Measurements from ENCODE around the gene GNG3. TPM values are rescaled to one million over a fixed set of nuclear protein-coding genes. Genes with fewer than 3 reads are reported as not detected.

GNG3 gene
- total RNA-seq, result not detected

GRCh38 chr11:62707277-62707861, at the start of gene GNG3, which contains the start of gene BSCL2:
Gene GNG3 (plus strand): TSS chr11:62707676. CDS start chr11:62708296, 620 bp downstream.
Gene BSCL2 (minus strand): TSS chr11:62707424. CDS start chr11:62707195, 229 bp downstream.
- POLR2A ChIA-PET, result no interaction called here
- DNase-seq, result peak; percentile 10

GRCh38 chr11:62664405-62665074, 42.9 kb upstream of the GNG3 start:
- peak; percentile 66 for DNase-seq
- peaks cover 35% of the 10 kb centered on the region for H3K4me1 Mint-ChIP-seq
- peak overlapping the region; percentile 98 for H3K4me3 Mint-ChIP-seq
- peaks cover 48% of the 10 kb centered on the region for H3K36me3 Mint-ChIP-seq (ENCODE audit: low read depth)
- H3K27me3 Mint-ChIP-seq, result no peaks in the 10 kb centered on the region
- CTCF ChIA-PET, result interaction anchor here (0.7 to 3.0 kb wide), 21 partner anchors 8 to 270 kb away, joined by 3 to 17 read pairs (median 4); partner anchors contain the start of genes EML3, INTS5, MTA2 and SLC3A2
- peak overlapping the region; percentile 93 for H3K27ac Mint-ChIP-seq
- H3K9me3 Mint-ChIP-seq, result no peaks in the 10 kb centered on the region
- POLR2A ChIA-PET, result interaction anchor here (0.6 to 1.8 kb wide), 22 partner anchors 8 to 213 kb away, joined by 3 to 14 read pairs (median 6); partner anchors contain the start of genes B3GAT3, EEF1G, GANAB and INTS5

More at GRCh38 chr11:62707277-62707861, at the start of gene GNG3, which contains the start of gene BSCL2:
- CTCF ChIA-PET, result interaction anchor here (0.6 to 3.1 kb wide), 8 partner anchors 27 to 173 kb away, joined by 3 to 15 read pairs (median 4); partner anchors contain the start of genes LBHD1, SLC3A2, TMEM179B and UQCC3
- Mint-ChIP-seq H3K9me3 (no peaks in the 10 kb centered on the region), H3K4me1 (peaks cover 57% of the 10 kb centered on the region), H3K27ac (peak within 1 kb of the TSS; percentile 93), H3K27me3 (no peaks in the 10 kb centered on the region), H3K4me3 (peak within 1 kb of the TSS; percentile 88), H3K36me3 (ENCODE audit: low read depth) (peaks cover 32% of the 10 kb centered on the region)

- POLR2A ChIA-PET, result interaction anchor here (0.6 to 1.8 kb wide), 26 partner anchors 8 to 214 kb away, joined by 3 to 14 read pairs (median 5); partner anchors contain the start of genes B3GAT3, EEF1G, GANAB and INTS5
- peaks cover 49% of the 10 kb centered on the region for H3K36me3 Mint-ChIP-seq (ENCODE audit: low read depth)
- peak within 1 kb of the TSS; percentile 98 for H3K4me3 Mint-ChIP-seq
- peak; percentile 96 for DNase-seq
- peak within 1 kb of the TSS; percentile 93 for H3K27ac Mint-ChIP-seq
- no peaks in the 10 kb centered on the region for H3K9me3 Mint-ChIP-seq
- H3K4me1 Mint-ChIP-seq, result peaks cover 41% of the 10 kb centered on the region
- no peaks in the 10 kb centered on the region for H3K27me3 Mint-ChIP-seq
- CTCF ChIA-PET, result interaction anchor here (0.5 to 3.0 kb wide), 22 partner anchors 8 to 271 kb away, joined by 3 to 17 read pairs (median 4); partner anchors contain the start of genes EML3, INTS5, MTA2 and SLC3A2
These were observed 42.3 kb upstream of the GNG3 start, which contains the start of the genes C11orf98 and CSKMT for GRCh38 chr11:62665075-62665598. Gene C11orf98 (minus strand): TSS chr11:62665210. CDS start chr11:62665169, 41 bp downstream. Gene CSKMT (plus strand): TSS chr11:62665312. CDS start chr11:62665880, 568 bp downstream.

GRCh38 chr11:62665599-62666258, 41.7 kb upstream of the GNG3 start:
- Mint-ChIP-seq H3K27me3 (no peaks in the 10 kb centered on the region), H3K27ac (peak overlapping the region; percentile 93), H3K4me1 (peaks cover 45% of the 10 kb centered on the region), H3K36me3 (ENCODE audit: low read depth) (peaks cover 47% of the 10 kb centered on the region), H3K4me3 (peak overlapping the region; percentile 98), H3K9me3 (no peaks in the 10 kb centered on the region)
- ChIA-PET POLR2A (interaction anchor here (0.6 to 1.8 kb wide), 18 partner anchors 9 to 190 kb away, joined by 3 to 14 read pairs (median 7); partner anchors contain the start of genes B3GAT3, GANAB, INTS5 and TUT1), CTCF (interaction anchor here (0.5 to 3.0 kb wide), 19 partner anchors 8 to 216 kb away, joined by 3 to 17 read pairs (median 4); partner anchors contain the start of genes INTS5, MTA2, SLC3A2 and TUT1)
- peak; percentile 56 for DNase-seq

GRCh38 chr11:62666259-62666926, 41.1 kb upstream of the GNG3 start:
- Mint-ChIP-seq H3K4me1 (peaks cover 49% of the 10 kb centered on the region), H3K9me3 (no peaks in the 10 kb centered on the region), H3K27ac (peak overlapping the region; percentile 93), H3K4me3 (peak overlapping the region; percentile 98), H3K27me3 (no peaks in the 10 kb centered on the region), H3K36me3 (ENCODE audit: low read depth) (peaks cover 51% of the 10 kb centered on the region)
- POLR2A ChIA-PET, result interaction anchor here (1.0 to 1.1 kb wide), 2 partner anchors 59 to 189 kb away, joined by 3 to 7 read pairs; no protein-coding TSS in a partner anchor
- CTCF ChIA-PET, result interaction anchor here (0.8 to 3.0 kb wide), 8 partner anchors 7 to 215 kb away, joined by 3 to 7 read pairs (median 4); partner anchors contain the start of genes SLC3A2 and TUT1
- no peak for DNase-seq

- peaks cover 53% of the 10 kb centered on the region for H3K4me1 Mint-ChIP-seq
- peak overlapping the region; percentile 98 for H3K4me3 Mint-ChIP-seq
- H3K9me3 Mint-ChIP-seq, result no peaks in the 10 kb centered on the region
- no peak for DNase-seq
- H3K36me3 Mint-ChIP-seq (ENCODE audit: low read depth), result peaks cover 59% of the 10 kb centered on the region
- ChIA-PET POLR2A (interaction anchor here (0.8 kb wide), 1 partner anchor 66 kb away, joined by 3 read pairs; the partner anchor contains the start of gene MTA2), CTCF (interaction anchor here (0.8 to 1.9 kb wide), 9 partner anchors 10 to 172 kb away, joined by 3 to 6 read pairs (median 3); partner anchors contain the start of genes TUT1 and WDR74)
- peak overlapping the region; percentile 78 for H3K27ac Mint-ChIP-seq
- H3K27me3 Mint-ChIP-seq, result no peaks in the 10 kb centered on the region
These were observed 40.0 kb upstream of the GNG3 start for GRCh38 chr11:62667460-62667859.

- H3K4me1 Mint-ChIP-seq, result peaks cover 57% of the 10 kb centered on the region
- H3K9me3 Mint-ChIP-seq, result no peaks in the 10 kb centered on the region
- H3K36me3 Mint-ChIP-seq (ENCODE audit: low read depth), result peaks cover 58% of the 10 kb centered on the region
- ChIA-PET CTCF (interaction anchor here (0.7 to 2.5 kb wide), 8 partner anchors 13 to 610 kb away, joined by 3 to 8 read pairs (median 3); partner anchors contain the start of gene ROM1), POLR2A (interaction anchor here (0.6 to 0.8 kb wide), 2 partner anchors 119 to 184 kb away, joined by 3 read pairs; no protein-coding TSS in a partner anchor)
- no peak for DNase-seq
- no peaks in the 10 kb centered on the region for H3K27me3 Mint-ChIP-seq
- H3K27ac Mint-ChIP-seq, result peak overlapping the region; percentile 98
- H3K4me3 Mint-ChIP-seq, result peak overlapping the region; percentile 99
These were observed 37.9 kb upstream of the GNG3 start for GRCh38 chr11:62669420-62670161.

- CTCF ChIA-PET, result interaction anchor here (0.7 to 2.5 kb wide), 14 partner anchors 8 to 247 kb away, joined by 3 to 11 read pairs (median 5); partner anchors contain the start of genes BSCL2, GNG3, HNRNPUL2 and SLC3A2
- Mint-ChIP-seq H3K4me1 (peaks cover 61% of the 10 kb centered on the region), H3K4me3 (peak overlapping the region; percentile 99), H3K27ac (peak overlapping the region; percentile 98), H3K27me3 (no peaks in the 10 kb centered on the region), H3K36me3 (ENCODE audit: low read depth) (peaks cover 56% of the 10 kb centered on the region), H3K9me3 (no peaks in the 10 kb centered on the region)
- POLR2A ChIA-PET, result interaction anchor here (0.7 to 1.4 kb wide), 7 partner anchors 18 to 182 kb away, joined by 3 to 5 read pairs (median 3); partner anchors contain the start of genes INTS5 and MTA2
- DNase-seq, result no peak
These were observed 36.3 kb upstream of the GNG3 start for GRCh38 chr11:62671236-62671607.

- peak; percentile 89 for DNase-seq
- Mint-ChIP-seq H3K4me1 (peaks cover 59% of the 10 kb centered on the region), H3K4me3 (peak within 1 kb of the TSS; percentile 99), H3K27me3 (no peaks in the 10 kb centered on the region), H3K36me3 (ENCODE audit: low read depth) (peaks cover 53% of the 10 kb centered on the region), H3K27ac (peak within 1 kb of the TSS; percentile 98), H3K9me3 (no peaks in the 10 kb centered on the region)
- POLR2A ChIA-PET, result interaction anchor here (0.5 to 1.6 kb wide), 16 partner anchors 18 to 209 kb away, joined by 3 to 5 read pairs (median 3); partner anchors contain the start of genes INTS5, MTA2 and SLC3A2
- CTCF ChIA-PET, result interaction anchor here (0.7 to 2.2 kb wide), 15 partner anchors 9 to 247 kb away, joined by 3 to 11 read pairs (median 5); partner anchors contain the start of genes BSCL2, GNG3, HNRNPUL2 and SLC3A2
These were observed 35.7 kb upstream of the GNG3 start, which contains the start of the genes LBHD1 and UQCC3 for GRCh38 chr11:62671608-62672389. Gene LBHD1 (minus strand): TSS chr11:62672267. CDS start chr11:62670031, 2,236 bp downstream. Gene UQCC3 (plus strand): TSS chr11:62671673. CDS start chr11:62671746, 73 bp downstream.
